Subcutaneous adipose tissue (tissue), 4 donors: ENCODE measurements around the gene ZKSCAN4. TPM values are rescaled to one million over a fixed set of nuclear protein-coding genes. Genes with fewer than 3 reads are reported as not detected.

Experiments used
- CTCF ChIP-seq: fragments of 450-650 bp; IDR thresholded peaks from one replicate; pipeline ENCODE4 v1.5.1; 2016; ENCODE audit warnings: low read depth, mild to moderate bottlenecking, control low read depth, antibody characterized with exemption, moderate library complexity
- total RNA-seq, 4 donors: library from RNA; depleted of rRNA; stranded (reverse); fragments of >200 nt; gene quantifications; one replicate each; pipeline ENCODE4 v1.1.0, GENCODE V29; 2016

ZKSCAN4 gene
- total RNA-seq, 4 donors from 2014 or later = 1.3 to 6.6 (median 5.3) TPM

DNA sequence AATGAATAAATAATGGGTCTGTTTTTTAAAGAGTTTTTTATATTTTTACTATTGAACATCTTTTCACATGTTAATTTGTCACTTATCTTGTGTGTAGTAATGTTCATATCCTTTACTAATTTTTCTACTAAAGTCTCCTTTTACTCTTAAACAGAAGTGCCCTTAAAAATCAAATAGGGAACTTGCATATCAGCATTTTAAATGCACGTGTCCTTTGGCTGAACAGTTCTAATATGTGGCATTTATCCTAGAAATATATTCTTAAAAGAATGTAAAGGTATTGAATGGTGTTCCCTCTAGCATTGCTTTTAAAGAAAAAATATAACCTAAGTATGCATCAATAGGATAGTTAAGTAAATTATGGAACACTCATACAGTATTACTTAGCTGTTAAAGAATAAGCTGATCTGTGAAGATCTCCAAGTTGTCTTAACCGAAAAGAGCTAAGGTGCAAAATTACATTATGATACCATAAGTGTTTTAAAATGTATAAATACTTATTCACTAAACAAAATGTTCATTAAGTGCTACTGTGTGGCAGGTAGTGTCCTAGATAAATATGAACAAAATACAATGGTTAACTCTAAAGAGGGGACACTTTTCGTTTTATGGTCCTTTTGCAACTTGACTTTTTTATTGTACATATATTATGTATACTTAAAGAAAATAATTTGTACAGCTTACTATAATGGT is 28.7 kb upstream of the ZKSCAN4 start:
- no peak for TF ChIP-seq CTCF

- no peak for TF ChIP-seq CTCF
Observed at GRCh38 chr6:28277746-28278145, 25.7 kb upstream of the ZKSCAN4 start.

DNA sequence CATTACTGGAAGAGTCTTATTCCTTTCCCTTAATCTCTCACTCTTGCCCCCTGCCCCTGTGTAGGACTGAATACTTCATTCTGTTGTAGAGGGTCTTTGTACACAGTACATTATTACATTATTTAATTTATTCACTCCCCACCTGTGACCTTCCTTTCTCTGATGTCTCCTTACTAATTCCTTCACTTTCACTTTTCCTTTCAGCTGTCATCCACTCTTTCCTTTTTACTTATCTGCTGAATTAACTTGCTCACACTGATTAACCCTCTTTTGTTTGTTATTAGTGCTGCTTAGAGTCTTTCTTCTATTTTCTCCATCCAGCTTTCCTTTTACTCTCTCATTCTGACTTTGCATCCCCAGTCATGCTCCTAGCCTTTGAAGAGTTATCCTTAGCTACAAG is 22.8 kb upstream of the ZKSCAN4 start:
- TF ChIP-seq CTCF = no peak

- TF ChIP-seq CTCF = no peak
Observed at GRCh38 chr6:28269492-28269891, 17.4 kb upstream of the ZKSCAN4 start.

DNA sequence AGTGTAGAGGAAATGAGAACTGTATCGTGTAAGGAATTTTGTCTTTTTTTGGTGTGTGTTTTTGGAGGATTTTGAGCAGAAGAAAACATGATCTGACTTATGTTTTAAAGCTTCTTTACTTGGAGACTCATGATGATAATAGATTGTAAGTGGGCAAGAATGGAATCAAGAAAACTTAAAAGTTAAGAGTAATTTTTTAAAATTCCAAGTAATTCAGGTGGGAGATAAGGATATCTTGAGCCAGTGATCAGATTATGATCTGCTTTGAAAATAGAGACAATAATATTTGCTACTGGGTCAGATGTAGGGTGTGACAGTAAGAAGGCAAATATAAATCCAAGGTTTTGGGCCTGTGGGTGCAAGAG is 15.6 kb upstream of the ZKSCAN4 start:
- no peak for TF ChIP-seq CTCF

DNA sequence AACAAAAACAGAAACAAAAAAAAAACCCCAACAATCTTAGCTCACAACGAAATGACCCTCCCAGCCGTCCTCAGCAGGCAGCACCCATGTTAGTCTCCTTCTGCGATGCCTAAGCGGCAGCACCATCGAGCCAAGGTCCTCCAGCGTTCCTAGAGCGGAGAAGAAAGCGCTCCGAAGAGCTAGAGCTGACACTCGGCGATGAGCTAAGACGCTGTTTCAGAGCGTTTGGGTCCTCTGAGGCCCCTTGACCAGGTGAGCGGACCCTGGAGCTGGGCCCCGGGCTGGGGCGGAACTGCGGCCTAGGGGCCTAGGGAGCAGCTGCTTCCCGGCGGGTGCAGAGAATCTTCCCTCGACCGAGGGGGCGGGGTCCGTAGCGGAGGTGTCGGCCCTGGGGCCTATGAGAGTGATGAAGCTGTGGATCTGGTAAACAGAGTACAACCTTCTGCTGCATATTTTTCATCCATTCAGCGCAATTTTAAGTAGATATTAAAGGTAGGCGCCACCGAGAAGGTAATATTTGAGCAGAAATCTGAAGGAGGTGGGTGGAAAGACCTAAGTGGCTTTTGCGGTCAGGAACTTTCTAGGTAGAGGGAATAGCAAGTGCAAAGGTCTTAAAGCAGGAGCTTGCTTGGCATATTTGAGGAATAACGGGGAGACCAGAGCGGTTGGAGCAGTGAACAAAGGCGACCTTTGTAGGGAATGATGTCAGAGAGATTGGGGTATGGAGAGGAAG is 15.1 kb upstream of the ZKSCAN4 start, which contains the start of gene ZSCAN26:
ZSCAN26 (plus strand) TSS at position 182 of the 733 bp plus-strand sequence. CDS start 4,777 bp downstream, outside the sequence.
- TF ChIP-seq CTCF = no peak

- TF ChIP-seq CTCF = no peak
Observed at GRCh38 chr6:28266563-28266961, 14.5 kb upstream of the ZKSCAN4 start.
